Measurements from ENCODE around the gene MYO16. TPM values are rescaled to one million over a fixed set of nuclear protein-coding genes. Genes with fewer than 3 reads are reported as not detected.

The MYO16 gene
- 0.03 to 0.09 TPM (median 0.05 TPM) in 5 replicates for total RNA-seq (2022; extraction: Qiagen RNA extraction; ENCODE audit: low read depth)

DNA sequence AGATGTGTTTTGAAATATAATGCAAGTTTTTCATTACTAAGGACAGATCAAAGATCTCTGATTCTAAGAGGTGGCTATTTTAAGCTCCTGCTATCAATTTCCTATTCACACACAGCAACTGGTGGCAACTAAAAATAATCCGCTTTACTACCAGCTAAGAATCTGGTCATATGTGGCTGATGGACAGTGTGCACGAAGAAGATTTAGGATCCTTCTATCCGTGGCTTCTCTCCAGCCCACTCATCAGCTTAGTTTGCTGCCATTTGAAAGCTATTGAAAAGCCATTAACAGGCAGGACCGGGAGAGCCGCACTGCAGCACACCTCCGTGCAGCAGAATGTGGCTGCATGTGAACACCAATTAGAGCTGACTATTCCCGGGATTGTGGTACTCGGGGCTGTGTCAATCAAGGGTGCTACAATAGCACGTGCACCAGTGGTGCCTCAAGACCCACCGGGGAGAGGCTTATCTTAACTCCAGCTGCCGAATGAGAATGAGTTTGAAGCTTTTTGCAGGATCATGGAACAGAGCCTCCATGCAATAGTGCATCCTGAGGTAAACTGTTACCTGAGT is at the start of gene MYO16:
Gene MYO16 (plus strand): TSS at position 431 of the 572 bp plus-strand sequence. CDS start 234 bp downstream, outside the sequence.

Data from A549 treated with DMSO at 1 μM for 4 hours (cell line).